MCF 10A (cell line): ENCODE data around the gene BMP2K. TPM values are rescaled to one million over a fixed set of nuclear protein-coding genes. Genes with fewer than 3 reads are reported as not detected.

ENCODE experiments used
- BruUV-seq: library from RNA; stranded (reverse); fragments of 400-500 nt; replicated peaks from 2 replicates; lab custom pipeline; 2021; lab: Mats Ljungman, UMichigan
- CTCF ChIA-PET: fragments of 300-600 bp; sonication (Branson Sonifier 250); formaldehyde crosslinking; extraction: SDS; loops from one replicate; lab custom pipeline; 2021; ENCODE audit warnings: antibody characterized with exemption, inconsistent platforms; lab: Yijun Ruan, JAX
- POLR2A ChIA-PET: fragments of 300-600, 350-650 bp; sonication (Branson Sonifier 250); formaldehyde crosslinking; extraction: SDS; loops from one replicate; lab custom pipeline; 2020; ENCODE audit warnings: antibody characterized with exemption, inconsistent platforms; lab: Yijun Ruan, JAX
- DNase-seq: peaks from one replicate; pipeline ENCODE4 v3.0.0-alpha.2; 2018; ENCODE audit not compliant: unreplicated experiment
- H3K27ac Mint-ChIP-seq: one replicate; pipeline ENCODE4 v1.8.0; 2022; ENCODE audit warnings: mild to moderate bottlenecking, low read depth, mixed read lengths; ENCODE audit not compliant: unreplicated experiment
- H3K27me3 Mint-ChIP-seq: one replicate; pipeline ENCODE4 v1.8.0; 2022; ENCODE audit warnings: mixed read lengths; ENCODE audit not compliant: insufficient read depth, unreplicated experiment
- H3K36me3 Mint-ChIP-seq: one replicate; pipeline ENCODE4 v1.8.0; 2022; ENCODE audit warnings: mild to moderate bottlenecking, moderate library complexity, mixed read lengths; ENCODE audit not compliant: insufficient read depth, unreplicated experiment
- H3K4me1 Mint-ChIP-seq: one replicate; pipeline ENCODE4 v1.8.0; 2022; ENCODE audit warnings: mixed read lengths; ENCODE audit not compliant: insufficient read depth, unreplicated experiment
- H3K4me3 Mint-ChIP-seq: one replicate; pipeline ENCODE4 v1.8.0; 2022; ENCODE audit warnings: mild to moderate bottlenecking, moderate library complexity, mixed read lengths; ENCODE audit not compliant: unreplicated experiment
- H3K9me3 Mint-ChIP-seq: one replicate; pipeline ENCODE4 v1.8.0; 2022; ENCODE audit warnings: mixed read lengths; ENCODE audit not compliant: unreplicated experiment
- intact Hi-C: fragments of 100-400 bp; cut with micrococcal nuclease; formaldehyde crosslinking; loops from 2 replicates; pipeline ENCODE4 v1.14.1; 2022
- total RNA-seq: library from RNA; stranded (reverse); gene quantifications from 2 replicates; pipeline ENCODE4 v1.2.3, GENCODE V29; 2022
- TF ChIP-seq, protein P1 (sequence below): fragments of 200-600 bp; IDR thresholded peaks from one replicate; pipeline ENCODE4 v1.8.0; 2022; ENCODE audit warnings: antibody characterized with exemption, mild to moderate bottlenecking; ENCODE audit not compliant: unreplicated experiment

Gene BMP2K
- total RNA-seq, 1 experiment from 2014 or later: 47.3 TPM

DNA sequence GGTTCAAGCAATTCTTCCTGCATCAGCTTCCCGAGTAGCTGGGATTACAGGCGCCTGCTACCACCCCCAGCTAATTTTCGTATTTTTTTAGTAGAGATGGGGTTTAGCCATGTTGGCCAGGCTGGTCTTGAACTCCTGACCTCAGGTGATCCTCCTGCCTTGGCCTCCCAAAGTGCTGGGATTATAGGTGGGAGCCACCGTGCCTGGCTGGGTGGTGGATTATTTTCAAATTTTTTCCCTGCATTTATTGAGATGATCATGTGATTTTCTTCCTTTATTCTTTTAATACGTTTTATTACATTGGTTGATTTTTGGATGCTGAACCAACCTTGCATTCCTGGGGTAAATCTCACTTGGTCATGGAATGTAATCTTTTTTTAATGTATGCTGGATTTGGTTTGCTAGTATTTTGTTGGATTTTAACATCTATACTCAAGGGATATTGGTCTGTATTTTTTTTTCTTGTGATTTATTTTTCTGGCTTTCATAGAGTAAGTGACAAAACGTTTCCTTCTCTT lies 30.9 kb downstream of the BMP2K start:
- ChIA-PET CTCF (no interaction called here), POLR2A (interaction anchor here (0.5 kb wide), 1 partner anchor 31 kb away, joined by 3 read pairs; no protein-coding TSS in a partner anchor)
- H3K4me3 Mint-ChIP-seq: no peak overlapping the region
- H3K4me1 Mint-ChIP-seq: no peaks in the 10 kb centered on the region
- no peaks in the 10 kb centered on the region for H3K36me3 Mint-ChIP-seq
- no peaks in the 10 kb centered on the region for H3K9me3 Mint-ChIP-seq
- BruUV-seq: no TSS peak
- DNase-seq: no peak
- no peaks in the 10 kb centered on the region for H3K27me3 Mint-ChIP-seq
- H3K27ac Mint-ChIP-seq: no peak overlapping the region
- TF ChIP-seq, protein P1, sequence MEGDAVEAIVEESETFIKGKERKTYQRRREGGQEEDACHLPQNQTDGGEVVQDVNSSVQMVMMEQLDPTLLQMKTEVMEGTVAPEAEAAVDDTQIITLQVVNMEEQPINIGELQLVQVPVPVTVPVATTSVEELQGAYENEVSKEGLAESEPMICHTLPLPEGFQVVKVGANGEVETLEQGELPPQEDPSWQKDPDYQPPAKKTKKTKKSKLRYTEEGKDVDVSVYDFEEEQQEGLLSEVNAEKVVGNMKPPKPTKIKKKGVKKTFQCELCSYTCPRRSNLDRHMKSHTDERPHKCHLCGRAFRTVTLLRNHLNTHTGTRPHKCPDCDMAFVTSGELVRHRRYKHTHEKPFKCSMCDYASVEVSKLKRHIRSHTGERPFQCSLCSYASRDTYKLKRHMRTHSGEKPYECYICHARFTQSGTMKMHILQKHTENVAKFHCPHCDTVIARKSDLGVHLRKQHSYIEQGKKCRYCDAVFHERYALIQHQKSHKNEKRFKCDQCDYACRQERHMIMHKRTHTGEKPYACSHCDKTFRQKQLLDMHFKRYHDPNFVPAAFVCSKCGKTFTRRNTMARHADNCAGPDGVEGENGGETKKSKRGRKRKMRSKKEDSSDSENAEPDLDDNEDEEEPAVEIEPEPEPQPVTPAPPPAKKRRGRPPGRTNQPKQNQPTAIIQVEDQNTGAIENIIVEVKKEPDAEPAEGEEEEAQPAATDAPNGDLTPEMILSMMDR: no peak
- intact Hi-C loops: no loop called here

DNA sequence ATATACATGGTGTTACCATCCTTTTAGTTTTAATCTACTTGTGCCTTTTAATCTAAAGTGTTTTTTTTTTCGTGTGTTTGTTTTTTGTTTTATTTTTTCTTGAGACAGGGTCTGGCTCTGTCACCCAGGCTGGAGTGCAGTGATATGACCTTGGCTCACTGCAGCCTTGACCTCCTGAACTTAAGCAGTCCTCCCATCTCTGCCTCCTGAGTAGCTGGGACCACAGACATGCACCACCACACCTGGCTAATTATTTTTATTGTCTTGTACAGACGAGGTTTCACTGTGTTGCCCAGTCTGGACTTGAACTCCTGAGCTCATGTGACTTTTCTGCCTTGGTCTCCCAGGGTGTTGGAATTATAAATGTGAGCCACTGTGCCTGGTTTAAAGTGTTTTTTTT lies 33.1 kb downstream of the BMP2K start:
- H3K9me3 Mint-ChIP-seq: no peaks in the 10 kb centered on the region
- ChIA-PET POLR2A (interaction anchor here (0.6 to 2.0 kb wide), 5 partner anchors 9 to 496 kb away, joined by 3 to 11 read pairs (median 3); partner anchors contain the start of gene BMP2K), CTCF (interaction anchor here (0.6 to 2.2 kb wide), 3 partner anchors 164 to 1365 kb away, joined by 4 to 9 read pairs (median 4); no protein-coding TSS in a partner anchor)

DNA sequence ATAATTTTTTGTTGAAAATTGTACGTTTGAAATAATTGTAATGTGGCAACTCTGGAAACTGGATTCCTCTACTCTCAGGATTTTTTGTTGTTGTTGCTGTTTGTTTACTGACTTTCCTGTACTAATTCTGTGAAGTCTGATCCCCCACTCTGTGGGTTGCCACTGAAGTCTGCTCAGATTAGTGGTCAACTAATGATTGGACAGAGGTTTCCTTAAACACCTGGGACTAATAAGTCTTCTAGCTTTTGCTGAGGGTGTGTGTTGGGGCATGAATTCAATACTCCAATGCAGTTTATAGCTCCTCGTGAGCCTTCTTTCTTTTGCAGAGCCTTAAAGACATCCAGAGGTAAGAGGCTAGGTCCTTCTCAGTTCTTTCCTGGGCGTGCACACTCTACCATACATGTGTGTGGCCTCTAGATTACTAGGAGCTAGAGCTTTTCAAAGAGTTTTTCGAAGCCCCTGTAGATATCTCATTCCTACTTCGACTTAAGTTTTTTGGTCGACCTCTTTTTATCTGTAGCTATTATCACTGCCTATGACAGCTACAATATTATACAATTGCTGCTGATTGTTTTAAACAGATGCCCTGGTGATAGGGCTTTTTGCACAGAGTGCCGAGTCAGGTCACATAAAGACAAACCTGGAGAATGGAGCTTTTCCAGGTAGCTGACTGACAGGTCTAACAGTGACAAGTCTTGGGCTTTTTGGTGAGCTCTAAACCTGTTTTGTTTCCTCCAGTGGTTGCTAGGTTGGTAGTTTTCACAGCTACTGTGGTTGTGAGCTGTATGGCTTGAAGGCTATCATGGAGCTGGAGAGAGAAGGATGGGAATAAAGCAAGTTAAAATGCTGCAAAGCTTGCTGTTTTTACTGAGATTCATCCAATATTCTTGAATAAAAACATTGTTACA lies 34.0 kb downstream of the BMP2K start:
- H3K36me3 Mint-ChIP-seq: peaks cover 5% of the 10 kb centered on the region

More for the DNA sequence above, 33.1 kb downstream of the BMP2K start:
- H3K27ac Mint-ChIP-seq: no peak overlapping the region
- H3K4me1 Mint-ChIP-seq: no peaks in the 10 kb centered on the region
- no peak overlapping the region for H3K4me3 Mint-ChIP-seq
- no peak for DNase-seq
- no peaks in the 10 kb centered on the region for H3K27me3 Mint-ChIP-seq
- intact Hi-C loops: no loop called here
- TF ChIP-seq, protein P1: no peak
- peaks cover 5% of the 10 kb centered on the region for H3K36me3 Mint-ChIP-seq
- no TSS peak for BruUV-seq

More for the DNA sequence above, 34.0 kb downstream of the BMP2K start:
- BruUV-seq: no TSS peak
- intact Hi-C loops: no loop called here
- no peak overlapping the region for H3K4me3 Mint-ChIP-seq
- no peaks in the 10 kb centered on the region for H3K27me3 Mint-ChIP-seq
- DNase-seq: no peak
- ChIA-PET POLR2A (interaction anchor here (0.6 to 2.0 kb wide), 7 partner anchors 10 to 1355 kb away, joined by 3 to 11 read pairs (median 3); partner anchors contain the start of gene BMP2K), CTCF (interaction anchor here (0.5 to 2.2 kb wide), 7 partner anchors 9 to 751 kb away, joined by 3 to 9 read pairs (median 4); no protein-coding TSS in a partner anchor)
- H3K4me1 Mint-ChIP-seq: no peaks in the 10 kb centered on the region
- no peaks in the 10 kb centered on the region for H3K9me3 Mint-ChIP-seq
- TF ChIP-seq, protein P1: no peak
- H3K27ac Mint-ChIP-seq: no peak overlapping the region
